CD1c-positive myeloid dendritic cell (primary cell): ENCODE measurements around the gene TTLL11.
"Not testable (repeated sequence)": the region's sequence is repeated elsewhere in the genome, so short reads cannot be mapped to it uniquely, and the experiment has no call there.

Experiments
- DNase-seq: peaks from one replicate; pipeline ENCODE4 v3.0.0-alpha.2; 2016; ENCODE audit errors: extremely low spot score

The TTLL11 gene

DNA sequence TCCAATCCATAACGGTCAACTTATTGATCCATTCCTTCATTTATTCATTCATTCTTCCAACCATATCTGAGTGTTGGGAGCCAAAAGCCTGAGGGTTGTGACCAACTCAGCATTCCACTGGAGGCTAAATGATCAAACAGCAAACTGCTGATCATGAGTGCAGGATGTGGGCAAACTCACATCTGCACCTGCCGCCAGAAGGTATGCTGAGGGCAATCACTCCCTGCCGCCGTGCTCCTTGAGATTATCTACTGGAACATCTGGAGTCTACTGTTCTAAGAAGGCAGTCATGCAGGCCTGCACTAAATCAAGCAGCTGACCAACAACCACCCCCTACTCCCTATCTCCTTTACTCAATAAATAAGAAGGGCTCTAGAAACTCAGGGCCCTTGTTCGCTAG lies 184.0 kb downstream of the TTLL11 start:
- DNase-seq: no peak

DNA sequence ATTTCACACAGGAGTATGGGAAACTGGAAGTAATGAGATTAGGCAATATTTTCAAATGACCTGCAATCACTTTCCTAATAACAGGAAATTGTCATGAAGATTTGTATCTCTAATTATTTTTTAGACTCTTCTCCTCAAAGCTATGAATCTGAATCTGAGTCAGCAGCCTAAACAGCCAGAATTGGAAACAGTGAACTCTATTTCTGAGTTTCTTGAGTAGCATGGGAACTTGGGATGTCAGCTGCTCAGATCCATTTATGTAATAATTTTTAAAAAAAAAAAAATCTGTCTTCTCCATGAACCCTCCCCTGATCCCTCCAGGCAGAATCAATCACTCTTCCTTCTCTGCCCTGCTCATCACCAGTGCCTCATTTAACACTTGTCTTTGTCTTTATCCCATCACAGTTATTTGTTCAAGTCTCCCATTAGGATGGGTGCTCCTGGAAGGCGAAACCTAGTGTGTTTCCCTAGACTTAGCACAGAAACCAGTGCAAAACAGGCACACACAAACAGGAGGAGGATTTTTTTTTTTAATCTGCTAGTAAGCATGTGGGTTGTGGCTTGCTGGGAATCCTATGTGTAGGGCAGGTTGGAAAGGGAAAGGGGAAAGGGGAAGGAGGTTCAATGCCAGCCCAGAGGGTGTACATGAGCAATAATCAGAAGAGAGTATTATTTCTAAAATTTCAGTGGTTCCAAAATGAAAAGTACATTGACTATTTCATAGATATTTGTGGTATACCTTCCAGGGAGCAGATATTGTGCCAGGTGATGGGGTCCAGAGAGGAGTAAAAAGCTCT lies 186.8 kb downstream of the TTLL11 start:
- DNase-seq: peak; percentile 12

DNA sequence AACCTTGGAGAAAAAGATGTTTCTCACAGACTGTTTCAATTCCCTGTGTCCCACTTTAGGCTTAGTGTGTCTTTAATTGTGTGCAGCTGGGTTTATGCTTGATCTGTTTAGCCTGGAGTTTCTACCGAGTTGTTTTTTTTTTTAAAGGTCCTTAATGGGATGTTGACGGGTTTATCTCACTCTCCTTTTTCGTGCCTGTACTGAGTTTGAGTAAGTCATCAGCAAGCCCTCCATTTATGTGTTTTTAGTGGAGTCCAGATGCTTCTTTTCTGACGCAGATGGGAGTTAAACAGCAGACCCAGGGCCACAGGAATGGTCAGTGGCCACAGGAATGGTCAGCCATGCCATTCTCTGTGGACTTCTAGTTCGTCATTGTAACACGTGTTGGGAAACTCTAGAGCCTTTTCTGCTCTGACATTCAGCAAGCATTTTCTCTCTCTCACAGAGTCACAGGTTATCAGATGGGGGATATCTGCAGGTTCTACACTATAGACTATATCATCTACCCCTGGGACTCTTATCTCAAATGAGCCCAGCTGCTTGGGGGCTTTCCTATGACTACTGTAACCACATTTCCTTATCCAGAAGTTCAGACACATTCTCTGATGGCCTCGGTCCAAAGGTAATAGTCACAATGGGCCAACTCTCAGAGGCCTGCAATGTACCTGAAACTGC lies 190.5 kb downstream of the TTLL11 start:
- no peak for DNase-seq

DNA sequence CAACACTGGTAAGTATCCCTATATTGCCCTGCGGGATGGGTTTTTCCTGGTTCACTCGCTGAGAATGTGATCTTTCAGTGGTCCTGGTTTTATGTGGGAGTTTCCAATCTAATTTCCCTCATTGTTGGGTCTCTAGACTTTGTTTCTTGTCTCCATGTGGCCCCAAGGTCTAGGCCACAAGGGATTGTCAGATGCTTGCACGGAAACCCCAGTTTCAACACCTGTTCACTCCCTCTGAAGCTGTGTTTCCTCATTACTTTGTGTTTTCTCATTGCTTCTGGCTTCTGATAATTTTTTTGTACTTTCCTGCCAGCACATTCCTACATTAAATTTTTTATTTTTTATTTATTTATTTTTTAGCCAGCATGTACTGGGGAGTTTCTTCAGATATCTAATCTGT lies 191.5 kb downstream of the TTLL11 start:
- no peak for DNase-seq

DNA sequence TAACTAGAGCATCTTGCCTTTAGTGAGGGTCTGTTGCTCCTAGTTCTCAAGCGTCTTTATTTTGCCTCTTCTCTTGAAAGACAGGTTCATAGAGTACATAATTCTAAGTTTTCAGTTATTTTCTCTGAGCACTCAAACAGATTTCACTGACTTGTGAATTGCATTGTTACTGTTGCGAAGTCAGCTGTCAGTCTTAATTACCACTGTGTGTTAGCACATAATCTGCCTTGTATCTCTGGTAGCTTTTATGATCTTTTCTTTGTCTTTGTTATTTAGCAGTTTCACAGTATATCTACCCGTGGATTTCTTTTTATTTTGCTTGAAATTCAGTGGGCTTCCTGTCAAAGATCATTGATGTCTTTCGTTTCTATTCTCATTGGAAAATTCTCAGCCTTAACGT lies 192.9 kb downstream of the TTLL11 start:
- no peak for DNase-seq

DNA sequence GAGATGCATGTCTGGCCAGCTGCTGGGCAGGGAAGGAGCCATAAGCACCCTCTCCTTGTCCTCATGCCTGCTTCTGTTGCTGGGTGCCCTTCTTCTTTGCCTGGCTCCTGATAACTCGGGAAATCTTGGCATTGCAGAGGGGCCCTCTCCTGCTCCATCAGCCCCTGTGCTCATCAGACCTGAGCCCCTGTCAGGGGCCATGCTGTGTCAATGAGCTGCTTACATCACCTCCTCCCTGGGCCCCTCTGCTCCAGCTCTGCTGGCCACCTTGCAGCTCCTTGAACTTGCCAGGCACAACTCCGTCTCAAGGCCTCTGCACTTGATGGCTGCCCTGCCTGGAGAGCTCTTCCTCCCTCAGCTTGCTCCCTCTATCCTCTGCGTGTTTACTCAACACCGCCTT lies 194.3 kb downstream of the TTLL11 start:
- DNase-seq: no peak

DNA sequence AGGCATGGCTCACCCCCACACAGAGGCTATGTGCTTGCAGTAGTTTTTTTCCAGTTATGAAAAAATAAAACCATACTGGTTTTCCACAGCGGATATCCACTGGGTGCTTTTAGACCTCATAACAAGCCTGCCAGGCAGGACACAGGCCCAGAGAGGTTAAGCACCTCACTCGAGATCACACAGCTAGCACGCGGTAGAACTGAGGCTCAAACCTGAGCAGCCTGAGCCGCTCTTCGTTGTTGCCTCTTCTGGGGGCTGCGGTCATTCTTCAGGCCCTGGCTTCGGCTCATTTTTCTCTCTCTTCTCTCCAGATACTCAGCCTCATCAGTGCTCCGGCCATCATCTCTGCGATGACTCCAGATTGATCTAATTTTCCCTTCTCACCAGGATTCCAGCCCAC lies 196.0 kb downstream of the TTLL11 start:
- no peak for DNase-seq

DNA sequence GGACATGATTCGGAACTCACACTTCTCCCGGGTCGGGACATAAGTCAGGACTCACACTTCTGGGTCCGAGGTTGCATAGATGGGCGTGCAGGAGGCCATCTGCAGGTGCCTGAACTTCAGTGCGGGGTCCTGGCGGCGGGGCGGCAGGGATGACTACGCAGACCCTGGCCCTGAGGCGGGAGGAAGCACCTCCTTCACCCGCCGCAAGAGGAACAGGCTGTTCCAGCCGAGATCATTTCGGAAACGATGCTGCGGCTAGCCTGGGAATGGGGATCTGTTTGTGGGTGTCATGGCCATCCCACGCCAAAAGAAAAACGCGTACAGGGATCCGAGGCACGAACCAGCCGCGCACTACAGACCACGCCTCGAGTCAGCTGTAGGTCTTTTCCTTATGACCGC lies 196.6 kb downstream of the TTLL11 start:
- DNase-seq: no peak

DNA sequence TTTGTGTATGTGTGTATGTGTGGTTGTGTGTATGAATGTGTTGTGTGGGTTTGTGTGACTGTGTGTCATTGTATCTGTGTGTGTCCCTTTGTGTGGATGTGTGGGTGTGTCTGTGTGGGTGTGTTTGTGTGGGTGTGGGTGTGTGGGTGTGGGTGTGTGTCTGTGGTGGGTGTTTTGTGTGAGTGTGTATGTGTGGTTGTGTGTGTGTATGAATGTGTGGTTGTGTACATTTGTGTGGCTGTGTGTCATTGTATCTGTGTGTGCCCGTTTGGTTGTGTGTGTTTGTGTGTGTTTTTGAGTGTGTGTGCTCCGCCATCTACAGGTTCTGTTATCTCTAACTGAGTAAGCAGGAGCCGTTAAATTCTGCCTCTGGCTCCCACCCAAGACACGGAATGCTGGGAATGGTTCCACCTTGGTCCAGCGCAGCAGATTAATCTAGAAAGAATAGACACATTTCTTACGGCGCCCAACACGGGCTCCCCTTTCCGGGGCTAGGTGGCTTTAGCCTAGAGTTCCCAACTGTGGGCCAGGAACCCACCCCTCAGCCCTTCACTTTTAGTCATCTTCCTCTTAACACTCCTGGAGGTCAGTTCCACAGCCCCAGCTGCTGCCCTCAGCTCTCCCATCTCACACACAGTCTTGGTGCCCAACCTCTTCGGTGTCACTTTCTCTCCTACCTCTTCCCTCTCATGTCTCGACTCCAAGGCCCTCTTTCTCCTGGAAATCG lies 197.1 kb downstream of the TTLL11 start:
- no peak for DNase-seq

DNA sequence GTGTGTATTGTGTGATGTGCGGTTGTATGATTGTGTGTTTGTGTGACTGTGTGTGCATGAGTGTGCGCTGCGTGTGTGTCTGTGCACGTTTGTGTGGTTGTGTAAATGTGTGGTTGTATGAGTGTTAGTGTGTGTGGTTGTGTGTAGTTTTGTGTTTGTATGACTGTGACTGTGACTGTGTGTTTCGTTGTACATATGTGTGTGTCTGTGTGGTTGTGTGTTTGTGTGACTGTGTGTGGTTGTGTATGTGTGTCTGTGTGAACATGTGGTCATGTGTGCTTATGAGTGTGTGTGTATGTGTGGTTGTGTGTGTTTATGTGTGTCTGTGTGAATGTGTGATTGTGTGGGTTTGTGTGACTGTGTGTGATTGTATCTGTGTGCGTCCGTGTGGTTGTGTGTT lies 197.8 kb downstream of the TTLL11 start:
- no peak for DNase-seq

DNA sequence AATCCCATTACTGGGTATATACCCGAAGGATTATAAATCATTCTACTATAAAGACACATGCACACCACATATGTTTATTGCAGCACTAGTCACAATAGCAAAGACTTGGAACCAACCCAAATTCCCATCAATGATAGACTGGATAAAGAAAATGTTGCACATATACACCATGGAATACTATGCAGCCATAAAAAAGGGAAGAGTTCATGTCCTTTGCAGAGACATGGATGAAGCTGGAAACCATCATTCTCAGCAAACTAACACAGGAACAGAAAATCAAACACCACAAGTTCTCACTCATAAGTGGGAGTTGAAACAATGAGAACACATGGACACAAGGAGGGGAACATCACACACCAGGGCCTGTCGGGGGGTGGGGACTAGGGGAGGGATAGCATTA lies 198.7 kb downstream of the TTLL11 start:
- DNase-seq: not testable (repeated sequence)

DNA sequence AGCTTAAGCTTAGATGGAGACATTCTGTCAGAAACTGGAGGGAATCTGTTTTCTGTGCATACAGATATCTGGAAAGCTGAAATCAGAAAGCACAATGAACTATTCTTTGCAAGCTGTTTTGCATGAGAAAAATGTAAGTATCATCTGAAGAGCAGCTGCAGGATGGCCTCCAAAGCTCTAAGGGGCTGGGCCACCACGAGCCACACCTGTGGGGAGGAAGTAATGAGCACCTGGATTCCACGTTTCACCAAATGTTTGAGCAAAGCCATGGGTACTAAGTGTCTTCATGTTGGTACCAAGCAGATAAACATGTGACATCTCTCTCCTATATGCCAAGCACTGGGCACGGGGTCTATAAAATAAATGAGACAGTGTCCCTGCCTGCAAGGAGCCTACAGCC lies 199.3 kb downstream of the TTLL11 start:
- no peak for DNase-seq

DNA sequence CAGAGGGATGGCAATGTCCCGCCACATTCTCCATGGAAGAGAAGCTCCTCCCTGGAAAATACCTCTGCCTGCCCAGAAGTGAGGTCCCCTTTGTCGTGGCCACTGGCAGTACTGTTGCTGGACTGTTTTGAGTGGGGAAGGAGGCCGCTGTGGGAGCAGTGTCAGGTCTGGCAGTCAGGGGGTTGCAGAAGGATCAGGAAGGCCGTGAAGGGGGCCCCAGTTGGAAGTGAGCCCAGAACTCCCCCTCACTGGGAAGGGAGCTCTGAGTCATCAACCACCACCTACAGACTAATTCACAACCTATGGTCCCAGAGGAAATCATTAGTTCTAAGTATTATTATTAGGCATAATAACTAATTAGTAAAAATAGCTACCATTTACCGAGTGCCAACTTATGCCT lies 200.4 kb downstream of the TTLL11 start:
- DNase-seq: no peak

DNA sequence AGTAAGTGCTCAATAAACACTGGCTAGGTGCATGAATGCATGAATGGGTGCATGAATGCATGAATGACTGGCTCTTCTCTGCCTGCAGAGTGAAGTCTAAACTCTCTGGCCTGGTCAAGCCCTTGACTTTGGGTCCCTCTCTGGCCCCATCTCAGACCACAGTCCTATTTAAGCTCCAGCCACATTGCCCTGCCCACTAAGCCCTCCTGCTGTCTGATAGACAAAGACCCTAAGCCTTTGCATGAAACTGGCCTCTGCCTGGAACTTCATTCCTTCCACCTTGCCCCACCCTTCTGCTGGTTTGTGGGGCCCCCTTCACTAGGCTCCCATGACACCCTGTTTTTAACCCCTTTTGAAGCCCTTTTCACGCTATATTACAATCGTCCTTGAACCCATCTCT lies 202.4 kb downstream of the TTLL11 start:
- no peak for DNase-seq

DNA sequence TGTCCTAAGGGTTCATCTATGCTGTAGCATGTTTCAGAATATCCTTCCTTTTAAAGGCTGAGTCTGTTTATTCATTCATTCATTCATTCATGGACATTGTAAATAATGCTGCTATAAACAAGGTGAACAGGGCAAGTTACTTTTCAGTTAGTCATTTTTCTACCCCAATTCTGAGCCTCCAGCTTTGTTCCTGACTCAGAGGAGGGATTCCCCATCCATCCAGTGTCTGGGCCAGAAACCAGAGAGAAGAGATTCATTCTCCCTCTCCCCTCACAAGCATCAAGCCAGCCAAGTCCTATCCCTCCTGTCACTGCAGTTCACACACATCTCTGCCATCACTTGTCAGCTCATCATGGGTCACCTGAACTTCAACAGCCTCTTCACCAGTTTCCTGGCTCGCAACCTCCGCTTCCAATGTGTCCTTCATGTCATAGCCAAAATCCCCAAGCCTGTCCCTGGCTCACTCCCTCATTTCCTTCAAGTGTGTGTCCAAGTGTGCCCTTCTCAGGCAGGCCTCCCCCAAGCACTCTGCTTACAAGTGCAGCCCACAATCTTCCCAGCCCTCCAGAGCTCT lies 203.0 kb downstream of the TTLL11 start:
- DNase-seq: no peak

DNA sequence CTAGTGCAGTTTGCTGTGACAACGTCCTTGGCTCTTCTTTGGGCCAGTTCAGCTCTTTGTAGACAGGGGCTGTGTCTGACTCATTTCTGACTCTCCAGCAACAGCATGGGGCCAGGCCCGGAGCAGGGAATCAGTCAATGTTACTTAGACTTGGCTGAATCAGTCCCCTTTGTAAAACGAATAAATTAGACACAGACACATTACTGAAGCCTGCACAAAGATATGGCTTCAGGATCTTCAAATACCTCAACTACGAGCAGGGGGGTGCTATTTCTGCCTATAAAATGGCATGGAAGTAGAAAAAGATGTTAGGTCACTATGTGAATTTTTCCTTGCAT lies 204.7 kb downstream of the TTLL11 start:
- no peak for DNase-seq

DNA sequence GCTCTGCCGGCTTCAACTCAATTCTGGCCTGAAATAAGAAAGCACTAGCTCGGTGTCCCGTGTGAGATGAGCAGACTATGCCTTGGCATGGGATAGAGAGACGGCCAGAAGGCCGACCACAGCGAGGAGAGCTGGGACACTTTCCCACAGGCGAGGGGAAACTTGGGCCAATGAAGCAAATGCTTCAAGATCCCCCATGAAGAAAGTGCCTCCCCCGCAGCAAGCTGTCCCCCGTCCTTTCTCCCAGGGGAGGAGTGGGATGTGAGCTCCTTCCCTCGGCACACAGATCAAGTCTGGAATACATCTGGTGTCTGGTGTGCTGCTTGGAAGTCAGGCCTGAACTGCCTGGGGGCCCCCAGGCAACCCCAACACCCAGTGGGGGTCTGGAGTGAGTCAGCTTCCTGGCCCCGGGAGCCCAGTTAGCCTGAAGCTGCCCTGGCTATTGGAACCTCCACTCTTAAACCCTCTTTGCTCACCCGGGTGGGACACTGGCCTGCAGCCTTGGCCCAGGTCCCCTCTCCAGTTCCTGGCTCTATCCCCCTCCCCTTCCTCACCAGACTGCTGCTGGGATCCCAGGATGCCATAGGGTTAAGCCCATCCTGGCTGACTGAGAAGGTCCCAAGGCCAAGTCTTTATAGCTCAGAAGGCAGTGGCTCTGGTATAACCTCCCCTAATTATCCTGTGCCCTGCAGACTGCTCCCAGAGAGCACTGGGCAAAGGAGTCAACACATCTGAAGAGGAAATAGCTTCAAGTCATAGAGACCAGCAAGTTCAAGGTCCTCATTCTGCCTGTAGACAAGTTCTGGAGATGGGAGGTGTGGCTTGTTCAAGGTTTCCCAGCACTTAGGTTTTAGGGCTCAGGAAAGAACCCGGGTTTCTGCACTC lies 205.3 kb downstream of the TTLL11 start:
- DNase-seq: no peak

DNA sequence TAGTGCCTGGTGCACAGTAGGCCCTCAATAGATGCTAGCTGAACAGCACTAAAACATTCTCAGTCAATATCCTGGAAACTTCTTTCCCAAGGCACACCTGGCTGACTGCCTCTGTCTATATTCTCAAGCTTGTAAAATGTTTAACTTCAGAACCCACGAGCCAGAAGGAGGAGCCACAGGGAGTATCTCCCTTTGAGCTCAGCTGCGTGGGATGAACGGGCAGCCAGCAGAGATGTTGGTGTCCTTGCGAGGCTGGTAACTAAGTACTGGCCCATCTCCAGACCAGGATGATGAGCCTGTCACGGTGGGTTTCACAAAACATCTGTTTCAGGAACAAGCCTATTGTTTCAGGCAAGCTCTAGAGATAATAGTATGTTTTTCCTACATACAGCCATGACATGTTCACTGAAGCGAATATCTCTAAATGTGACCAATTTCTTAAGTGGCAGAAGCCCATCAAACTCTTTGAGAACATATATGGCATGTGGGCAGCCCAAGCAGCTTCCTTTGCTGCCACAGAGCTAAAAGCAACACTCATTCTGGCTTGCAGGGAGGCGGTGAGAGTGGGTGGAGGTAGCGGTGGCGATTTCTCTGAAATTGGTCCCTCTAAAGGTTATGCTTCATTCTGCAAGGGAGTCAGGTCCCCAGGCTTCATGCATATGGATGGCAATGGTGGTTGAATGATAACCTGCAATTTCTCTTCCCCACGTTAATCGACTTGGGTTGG lies 206.2 kb downstream of the TTLL11 start:
- DNase-seq: no peak

DNA sequence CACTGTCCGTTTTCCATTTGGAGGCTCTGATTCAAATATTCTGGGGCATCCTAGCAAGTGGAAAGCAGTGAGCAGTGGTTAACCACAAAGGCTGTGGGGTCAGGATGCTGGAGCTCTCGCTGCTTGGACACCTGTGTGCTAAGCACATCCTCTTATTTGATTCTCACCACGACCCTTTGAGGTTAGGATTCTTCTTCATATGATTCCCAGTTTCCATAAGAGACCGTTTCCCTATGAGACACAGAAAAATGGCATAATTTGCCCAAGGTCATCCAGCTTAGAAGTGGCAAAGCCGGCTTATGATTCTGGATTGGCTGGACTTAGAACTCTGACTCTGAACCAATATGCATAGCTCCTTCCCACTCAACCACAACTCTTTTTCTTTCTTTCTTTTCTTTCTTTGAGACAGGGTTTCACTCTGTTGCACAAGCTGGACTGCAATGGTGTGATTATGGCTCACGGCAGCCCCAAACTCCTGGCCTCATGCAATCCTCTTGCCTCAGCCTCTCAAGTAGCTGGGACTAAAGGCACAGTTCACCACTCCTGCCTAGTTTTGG lies 207.7 kb downstream of the TTLL11 start:
- DNase-seq: no peak

DNA sequence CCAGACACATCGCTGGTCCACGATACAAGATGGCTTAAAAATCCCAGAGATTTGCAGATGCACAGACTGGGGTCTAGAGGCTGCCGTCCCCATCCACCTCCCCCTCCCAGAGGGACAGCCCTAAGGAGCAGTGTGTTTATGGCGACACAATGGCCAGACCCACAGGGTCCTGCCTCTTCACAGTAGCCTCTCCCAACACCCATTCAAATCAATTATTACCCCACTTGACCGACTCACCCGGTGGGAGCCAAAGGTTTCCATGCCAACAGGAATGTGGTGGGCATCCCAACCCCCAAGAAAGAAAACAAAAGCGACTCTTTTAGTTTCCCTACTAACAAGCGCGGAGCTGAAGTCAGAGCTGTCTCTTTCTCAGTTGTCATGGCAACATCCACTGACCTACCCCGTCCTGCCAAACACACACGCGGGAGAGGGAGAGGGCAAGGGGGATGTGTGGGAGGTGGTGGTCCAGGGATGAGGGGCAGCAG lies 209.0 kb downstream of the TTLL11 start:
- DNase-seq: no peak
